Mucosa of rectum (tissue), 2 donors: ENCODE results near the gene NIBAN1.

Experiments
- H3K27ac ChIP-seq, 2 donors: one replicate each; pipeline ENCODE4 v1.7.0; 2013; ENCODE audit warnings: inconsistent platforms in 2 of 2, low read depth in 2 of 2, low read length in 2 of 2
- H3K27me3 ChIP-seq, 2 donors: one replicate each; pipeline ENCODE4 v1.7.0; 2013; ENCODE audit warnings: low read length in 2 of 2; ENCODE audit not compliant: control insufficient read depth in 2 of 2, insufficient read depth in 2 of 2
- H3K36me3 ChIP-seq, 2 donors: one replicate each; pipeline ENCODE4 v1.7.0; 2013; ENCODE audit warnings: low read length in 2 of 2; ENCODE audit not compliant: control insufficient read depth in 2 of 2, insufficient read depth in 2 of 2
- H3K4me1 ChIP-seq, 2 donors: one replicate each; pipeline ENCODE4 v1.7.0; 2013; ENCODE audit warnings: low read length in 2 of 2, mild to moderate bottlenecking in 1 of 2; ENCODE audit not compliant: control insufficient read depth in 2 of 2, insufficient read depth in 2 of 2
- H3K4me3 ChIP-seq, 2 donors: one replicate each; pipeline ENCODE4 v1.7.0; 2013; ENCODE audit warnings: low read length in 2 of 2
- H3K9ac ChIP-seq, 2 donors: one replicate each; pipeline ENCODE4 v1.7.0; 2013; ENCODE audit warnings: low read length in 2 of 2, low read depth in 1 of 2, mild to moderate bottlenecking in 1 of 2
- H3K9me3 ChIP-seq, 2 donors: one replicate each; pipeline ENCODE4 v1.7.0; 2013; ENCODE audit warnings: low read length in 2 of 2; ENCODE audit not compliant: control insufficient read depth in 2 of 2
- donor health status: healthy.
- donor health status: Normal muscosa, but diverticular disease.

NIBAN1 gene

GRCh38 chr1:184973272-184974055 lies 844 bp downstream of the NIBAN1 start:
- Histone ChIP-seq H3K4me1 (peaks cover 0 to 4% of the 10 kb centered on the region in 2 donors), H3K4me3 (peak overlapping the region; percentile 63 to 90), H3K27me3 (peaks cover 16 to 21% of the 10 kb centered on the region in 2 donors), H3K9ac (peak overlapping the region; percentile 65 to 70), H3K27ac (peak overlapping the region; percentile 70 to 72), H3K36me3 (no peaks in the 10 kb centered on the region), H3K9me3 (no peaks in the 10 kb centered on the region)

- Histone ChIP-seq H3K4me3 (peak overlapping the region; percentile 19 to 90), H3K4me1 (peaks cover 0 to 4% of the 10 kb centered on the region in 2 donors), H3K9ac (no peak overlapping the region), H3K27me3 (peaks cover 16 to 21% of the 10 kb centered on the region in 2 donors), H3K9me3 (no peaks in the 10 kb centered on the region), H3K27ac (no peak overlapping the region), H3K36me3 (no peaks in the 10 kb centered on the region)
Observed at GRCh38 chr1:184972315-184973055, 1.8 kb downstream of the NIBAN1 start.

GRCh38 chr1:184971522-184972265 lies 2.6 kb downstream of the NIBAN1 start:
- Histone ChIP-seq H3K9me3 (no peaks in the 10 kb centered on the region), H3K27ac (no peak overlapping the region), H3K9ac (no peak overlapping the region), H3K4me3 (peak overlapping the region in 1 of 2 donors; percentile 90), H3K4me1 (peaks cover 0 to 4% of the 10 kb centered on the region in 2 donors), H3K27me3 (peaks cover 16 to 21% of the 10 kb centered on the region in 2 donors), H3K36me3 (no peaks in the 10 kb centered on the region)

- Histone ChIP-seq H3K4me1 (peaks cover 0 to 4% of the 10 kb centered on the region in 2 donors), H3K27ac (peak overlapping the region in 1 of 2 donors; percentile 11), H3K4me3 (no peak overlapping the region)
Observed at GRCh38 chr1:184970691-184971161, 3.6 kb downstream of the NIBAN1 start.

GRCh38 chr1:184966989-184967388 lies 7.3 kb downstream of the NIBAN1 start:
- H3K4me3 ChIP-seq = no peak overlapping the region
- H3K27me3 ChIP-seq = no peaks in the 10 kb centered on the region
- no peaks in the 10 kb centered on the region for H3K4me1 ChIP-seq
- no peaks in the 10 kb centered on the region for H3K36me3 ChIP-seq
- H3K9ac ChIP-seq = no peak overlapping the region
- no peak overlapping the region for H3K27ac ChIP-seq
- no peaks in the 10 kb centered on the region for H3K9me3 ChIP-seq

More at GRCh38 chr1:184970691-184971161, 3.6 kb downstream of the NIBAN1 start:
- H3K9ac ChIP-seq = no peak overlapping the region
- peaks cover 15 to 20% of the 10 kb centered on the region in 2 donors for H3K27me3 ChIP-seq
- no peaks in the 10 kb centered on the region for H3K36me3 ChIP-seq
- no peaks in the 10 kb centered on the region for H3K9me3 ChIP-seq

GRCh38 chr1:184965944-184966860 lies 8.1 kb downstream of the NIBAN1 start:
- Histone ChIP-seq H3K4me3 (no peak overlapping the region), H3K9ac (no peak overlapping the region), H3K9me3 (no peaks in the 10 kb centered on the region), H3K27me3 (no peaks in the 10 kb centered on the region), H3K4me1 (no peaks in the 10 kb centered on the region), H3K36me3 (no peaks in the 10 kb centered on the region), H3K27ac (no peak overlapping the region)

DNA sequence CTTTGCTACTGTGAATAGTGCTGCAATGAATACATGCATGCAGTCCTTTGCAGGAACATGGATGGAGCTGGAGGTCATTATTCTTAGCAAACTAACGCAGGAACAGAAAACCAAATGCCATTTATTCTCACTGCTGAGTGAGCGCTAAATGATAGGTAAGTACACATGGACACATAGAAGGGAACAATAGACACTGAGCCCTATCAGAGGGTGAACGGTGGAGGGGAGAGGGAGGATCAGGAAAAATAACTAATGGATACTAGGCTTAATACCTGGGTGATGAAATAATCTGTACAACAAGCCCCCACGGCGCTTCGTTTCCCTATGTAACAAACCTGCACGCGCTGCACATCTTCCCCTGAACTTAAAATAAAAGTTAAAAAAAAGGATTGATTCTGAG lies 8.9 kb downstream of the NIBAN1 start:
- H3K4me1 ChIP-seq = no peaks in the 10 kb centered on the region
- no peaks in the 10 kb centered on the region for H3K27me3 ChIP-seq
- no peak overlapping the region for H3K9ac ChIP-seq
- no peak overlapping the region for H3K4me3 ChIP-seq
- H3K27ac ChIP-seq = no peak overlapping the region
- no peaks in the 10 kb centered on the region for H3K36me3 ChIP-seq
- H3K9me3 ChIP-seq = no peaks in the 10 kb centered on the region

GRCh38 chr1:184959626-184960025 lies 14.7 kb downstream of the NIBAN1 start:
- Histone ChIP-seq H3K4me3 (no peak overlapping the region), H3K9me3 (no peaks in the 10 kb centered on the region), H3K27me3 (no peaks in the 10 kb centered on the region), H3K9ac (no peak overlapping the region), H3K27ac (peak overlapping the region in 1 of 2 donors; percentile 39), H3K4me1 (no peaks in the 10 kb centered on the region), H3K36me3 (no peaks in the 10 kb centered on the region)
